Tibial nerve (tissue), 4 donors: ENCODE results near the gene DCAF15.

Source experiments
- EP300 ChIP-seq, 2 donors: sonication (generic); formaldehyde crosslinking; IDR thresholded peaks; one replicate each; pipeline ENCODE4 v1.6.1; 2017; ENCODE audit warnings: antibody characterized with exemption in 2 of 2, mild to moderate bottlenecking in 1 of 2
- TF ChIP-seq, protein P1 (sequence below), 5 experiments: fragments of 200-600 bp in 3 of 5; fragments of 450-650 bp in 2 of 5; sonication (generic) in 3 of 5; IDR thresholded peaks; one replicate each; pipeline ENCODE4 v1.5.1; 2016 to 2019; ENCODE audit warnings: antibody characterized with exemption in 5 of 5, mild to moderate bottlenecking in 3 of 5, moderate library complexity in 2 of 5

DNA sequence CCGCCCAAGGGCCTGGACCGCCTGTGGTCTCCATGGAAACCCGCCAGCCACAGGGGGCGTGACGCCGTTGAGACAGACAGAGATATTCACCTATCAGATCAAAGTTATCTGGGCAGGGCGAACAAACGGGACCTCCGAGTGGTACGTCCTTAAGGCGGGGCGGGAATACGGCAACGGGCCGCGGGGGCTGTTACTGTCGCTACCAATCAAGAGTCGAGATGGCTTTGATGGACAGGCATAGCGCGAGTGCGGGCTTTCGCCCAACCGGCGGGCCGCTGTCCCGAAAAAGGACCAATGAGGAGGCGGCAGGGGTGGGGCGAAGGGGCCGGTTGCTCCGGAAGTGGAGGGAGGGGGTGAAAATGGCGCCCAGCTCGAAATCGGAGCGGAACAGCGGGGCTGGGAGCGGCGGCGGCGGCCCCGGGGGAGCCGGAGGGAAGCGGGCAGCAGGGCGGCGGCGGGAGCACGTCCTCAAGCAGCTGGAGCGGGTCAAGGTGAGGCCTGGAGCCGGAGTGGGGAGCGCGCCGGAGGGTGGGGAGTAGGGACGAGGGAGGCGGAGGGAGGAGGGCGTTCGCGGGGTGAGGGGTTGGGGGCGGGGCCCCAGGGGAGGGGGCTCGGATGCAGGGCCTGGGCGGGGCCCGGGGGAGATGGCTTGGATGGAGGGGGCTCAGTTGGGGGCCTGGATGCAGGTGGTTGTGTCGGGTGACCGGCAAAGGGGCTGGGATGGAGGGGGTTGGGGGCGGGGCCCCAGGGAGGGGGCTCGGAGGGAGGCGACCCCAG lies at the start of gene DCAF15:
- TF ChIP-seq, protein P1, sequence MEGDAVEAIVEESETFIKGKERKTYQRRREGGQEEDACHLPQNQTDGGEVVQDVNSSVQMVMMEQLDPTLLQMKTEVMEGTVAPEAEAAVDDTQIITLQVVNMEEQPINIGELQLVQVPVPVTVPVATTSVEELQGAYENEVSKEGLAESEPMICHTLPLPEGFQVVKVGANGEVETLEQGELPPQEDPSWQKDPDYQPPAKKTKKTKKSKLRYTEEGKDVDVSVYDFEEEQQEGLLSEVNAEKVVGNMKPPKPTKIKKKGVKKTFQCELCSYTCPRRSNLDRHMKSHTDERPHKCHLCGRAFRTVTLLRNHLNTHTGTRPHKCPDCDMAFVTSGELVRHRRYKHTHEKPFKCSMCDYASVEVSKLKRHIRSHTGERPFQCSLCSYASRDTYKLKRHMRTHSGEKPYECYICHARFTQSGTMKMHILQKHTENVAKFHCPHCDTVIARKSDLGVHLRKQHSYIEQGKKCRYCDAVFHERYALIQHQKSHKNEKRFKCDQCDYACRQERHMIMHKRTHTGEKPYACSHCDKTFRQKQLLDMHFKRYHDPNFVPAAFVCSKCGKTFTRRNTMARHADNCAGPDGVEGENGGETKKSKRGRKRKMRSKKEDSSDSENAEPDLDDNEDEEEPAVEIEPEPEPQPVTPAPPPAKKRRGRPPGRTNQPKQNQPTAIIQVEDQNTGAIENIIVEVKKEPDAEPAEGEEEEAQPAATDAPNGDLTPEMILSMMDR (IDR thresholded peaks at IDR 0.05) = peak in 1 of 5 experiments; percentile 46
- TF ChIP-seq EP300 (IDR thresholded peaks at IDR 0.05) = peak; percentile 66 to 69
